ENCODE data around the gene SOAT2. TPM values are rescaled to one million over a fixed set of nuclear protein-coding genes. Genes with fewer than 3 reads are reported as not detected.

SOAT2 gene
- total RNA-seq, 1 experiment from 2014 or later: not detected

GRCh38 chr12:53115891-53116648 is 12.8 kb downstream of the SOAT2 start:
- Histone ChIP-seq H3T11ph (ENCODE audit: low read length) (no peak overlapping the region), H3K56ac (ENCODE audit: insufficient read length, low read depth, low read length) (no peak overlapping the region), H3K4me1 (ENCODE audit: insufficient read depth, low read length) (no peaks in the 10 kb centered on the region), H4K20me1 (ENCODE audit: control insufficient read depth, insufficient read depth, insufficient read length) (no peaks in the 10 kb centered on the region), H3K27me3 (ENCODE audit: insufficient read depth, low read length) (no peaks in the 10 kb centered on the region), H3K4me2 (ENCODE audit: insufficient read depth, insufficient read length, low read length) (no peak overlapping the region), H3K9ac (ENCODE audit: extremely low read depth, insufficient read length, low read length) (no peak overlapping the region), H3K14ac (ENCODE audit: insufficient read depth, low read length) (no peak overlapping the region), H3K27ac (ENCODE audit: insufficient read length, low read depth, low read length) (no peak overlapping the region), H3K9me3 (ENCODE audit: control insufficient read depth, low read depth, low read length) (no peaks in the 10 kb centered on the region), H4K5ac (ENCODE audit: insufficient read length, low read depth, low read length) (no peak overlapping the region), H2AFZ (ENCODE audit: low read length) (no peak overlapping the region), H4K91ac (ENCODE audit: insufficient read length, low read depth, low read length) (no peak overlapping the region), H2BK5ac (ENCODE audit: insufficient read length, low read length) (no peak overlapping the region), H2BK12ac (ENCODE audit: insufficient read length, low read depth, low read length) (no peak overlapping the region), H2BK20ac (ENCODE audit: low read depth, low read length, poor library complexity, severe bottlenecking) (no peak overlapping the region), H2BK15ac (ENCODE audit: low read depth, low read length) (no peak overlapping the region), H3K79me2 (ENCODE audit: insufficient read depth, low read length) (no peaks in the 10 kb centered on the region), H3K79me1 (ENCODE audit: insufficient read depth, low read depth, low read length, poor library complexity, severe bottlenecking) (no peaks in the 10 kb centered on the region), H3K23ac (ENCODE audit: insufficient read length, low read depth, low read length) (no peak overlapping the region), H2BK120ac (ENCODE audit: low read depth, low read length, poor library complexity, severe bottlenecking) (no peak overlapping the region), H3K23me2 (ENCODE audit: insufficient read length, low read depth, low read length, poor library complexity, severe bottlenecking) (no peaks in the 10 kb centered on the region), H4K8ac (replicated peaks; ENCODE audit: insufficient read length, low read depth, low read length) (no peak overlapping the region), H3K4ac (ENCODE audit: low read depth, low read length) (no peak overlapping the region), H3K18ac (ENCODE audit: insufficient read length, low read depth, low read length) (no peak overlapping the region), H2AK5ac (ENCODE audit: insufficient read length, low read length) (no peak overlapping the region)
- no peaks in the 10 kb centered on the region for H3K36me3 Mint-ChIP-seq (ENCODE audit: insufficient read depth in 1 of 3, low read depth in 3 of 3)
- peaks cover 0 to 5% of the 10 kb centered on the region in 2 experiments; a peak in 2 of 4 replicates for H3K4me1 Mint-ChIP-seq
- no peak overlapping the region for H3K27ac Mint-ChIP-seq
- no peak for TF ChIP-seq CTCF (conservative IDR thresholded peaks at IDR 0.05)
- WGBS (ENCODE audit: extremely low coverage, insufficient read length, low lambda C conversion rate): no CpG with 5 or more reads among the region's 8 CpGs
- no peak overlapping the region for H3K4me3 Mint-ChIP-seq
- DNase-seq: no peak
- H3K9me3 Mint-ChIP-seq: peaks cover 0 to 3% of the 10 kb centered on the region in 2 experiments; a peak in 2 of 5 replicates
- peaks cover 28% of the 10 kb centered on the region for H3K27me3 Mint-ChIP-seq (ENCODE audit: low read depth)

Measured in H9 (cell line).